Stimulated activated naive CD8-positive, alpha-beta T cell treated with anti-CD3 and anti-CD28 coated beads, Interleukin-15, amount 100 ng/mL, for 72 hours (primary cell): ENCODE measurements around the gene NEURL4.
A peak's percentile ranks its signal among the peaks of the same experiment; 100 is the strongest.
"Not testable (repeated sequence)": the region's sequence is repeated elsewhere in the genome, so short reads cannot be mapped to it uniquely, and the experiment has no call there.

ENCODE experiments used
- ATAC-seq: fragments of 150-1000 bp; cut with Tn5 transposase; 2 replicates; pipeline ENCODE4 v1.10.0; 2021; ENCODE audit warnings: mild to moderate bottlenecking, moderate library complexity
- DNase-seq, 2 donors: peaks; one replicate each; pipeline ENCODE4 v3.0.0; 2021 to 2022
- H3K27ac Mint-ChIP-seq, 2 donors: one replicate each; pipeline ENCODE4 v1.8.0; 2022; ENCODE audit warnings: mild to moderate bottlenecking in 2 of 2, mixed read lengths in 2 of 2, moderate library complexity in 2 of 2
- H3K27me3 Mint-ChIP-seq: one replicate; pipeline ENCODE4 v1.8.0; 2022; ENCODE audit warnings: mixed read lengths
- H3K4me1 Mint-ChIP-seq: one replicate; pipeline ENCODE4 v1.8.0; 2022; ENCODE audit warnings: mild to moderate bottlenecking, mixed read lengths
- H3K4me3 Mint-ChIP-seq, 2 donors: one replicate each; pipeline ENCODE4 v1.8.0; 2022; ENCODE audit warnings: mild to moderate bottlenecking in 2 of 2, mixed read lengths in 2 of 2, moderate library complexity in 1 of 2
- H3K9me3 Mint-ChIP-seq, 2 donors: one replicate each; pipeline ENCODE4 v1.8.0; 2022; ENCODE audit warnings: mixed read lengths in 2 of 2

NEURL4 gene

GRCh38 chr17:7328840-7329373 lies at the start of gene NEURL4:
TSS of gene NEURL4 (minus strand) at chr17:7329335. CDS start at chr17:7329312, 23 bp downstream.
- H3K4me1 Mint-ChIP-seq: peaks cover 81% of the 10 kb centered on the region
- H3K27me3 Mint-ChIP-seq: no peaks in the 10 kb centered on the region
- H3K27ac Mint-ChIP-seq: peak within 1 kb of the TSS; percentile 97 to 99
- peak within 1 kb of the TSS; percentile 86 to 97 for H3K4me3 Mint-ChIP-seq
- DNase-seq (no peak), ATAC-seq (peak; percentile 10)
- no peaks in the 10 kb centered on the region for H3K9me3 Mint-ChIP-seq

- ATAC-seq (no peak), DNase-seq (no peak)
- peaks cover 29% of the 10 kb centered on the region for H3K27me3 Mint-ChIP-seq
- peaks cover 4 to 6% of the 10 kb centered on the region in 2 donors for H3K9me3 Mint-ChIP-seq
- H3K4me1 Mint-ChIP-seq: no peaks in the 10 kb centered on the region
- H3K4me3 Mint-ChIP-seq: no peak overlapping the region
- no peak overlapping the region for H3K27ac Mint-ChIP-seq
Measured at GRCh38 chr17:7374353-7374752, 45.2 kb upstream of the NEURL4 start.

GRCh38 chr17:7370853-7371252 lies 41.7 kb upstream of the NEURL4 start:
- Mint-ChIP-seq H3K9me3 (no peaks in the 10 kb centered on the region), H3K27ac (no peak overlapping the region), H3K4me1 (no peaks in the 10 kb centered on the region), H3K27me3 (no peaks in the 10 kb centered on the region), H3K4me3 (no peak overlapping the region)
- DNase-seq: no peak
- no peak for ATAC-seq

GRCh38 chr17:7369825-7370224 lies 40.7 kb upstream of the NEURL4 start:
- Mint-ChIP-seq H3K27me3 (no peaks in the 10 kb centered on the region), H3K4me1 (no peaks in the 10 kb centered on the region), H3K4me3 (no peak overlapping the region), H3K27ac (no peak overlapping the region), H3K9me3 (no peaks in the 10 kb centered on the region)
- no peak for DNase-seq
- no peak for ATAC-seq

GRCh38 chr17:7368599-7368994 lies 39.5 kb upstream of the NEURL4 start:
- not testable (repeated sequence) for H3K4me3 Mint-ChIP-seq, H3K27ac Mint-ChIP-seq, ATAC-seq, H3K27me3 Mint-ChIP-seq, DNase-seq, H3K9me3 Mint-ChIP-seq, H3K4me1 Mint-ChIP-seq

GRCh38 chr17:7367918-7368598 lies 38.9 kb upstream of the NEURL4 start:
- DNase-seq: no peak
- no peaks in the 10 kb centered on the region for H3K4me1 Mint-ChIP-seq
- H3K4me3 Mint-ChIP-seq: no peak overlapping the region
- H3K27ac Mint-ChIP-seq: no peak overlapping the region
- H3K9me3 Mint-ChIP-seq: no peaks in the 10 kb centered on the region
- no peak for ATAC-seq
- no peaks in the 10 kb centered on the region for H3K27me3 Mint-ChIP-seq

GRCh38 chr17:7367083-7367482 lies 37.9 kb upstream of the NEURL4 start:
- Mint-ChIP-seq H3K27me3 (peaks cover 2% of the 10 kb centered on the region), H3K4me1 (peaks cover 1% of the 10 kb centered on the region), H3K27ac (no peak overlapping the region), H3K9me3 (no peaks in the 10 kb centered on the region), H3K4me3 (no peak overlapping the region)
- no peak for ATAC-seq
- no peak for DNase-seq

GRCh38 chr17:7365963-7366362 lies 36.8 kb upstream of the NEURL4 start:
- H3K27me3 Mint-ChIP-seq, H3K9me3 Mint-ChIP-seq, H3K27ac Mint-ChIP-seq, H3K4me3 Mint-ChIP-seq, DNase-seq, ATAC-seq, H3K4me1 Mint-ChIP-seq: not testable (repeated sequence)

GRCh38 chr17:7363311-7363710 lies 34.2 kb upstream of the NEURL4 start:
- no peak overlapping the region for H3K4me3 Mint-ChIP-seq
- H3K27ac Mint-ChIP-seq: no peak overlapping the region
- DNase-seq: no peak
- no peaks in the 10 kb centered on the region for H3K9me3 Mint-ChIP-seq
- H3K27me3 Mint-ChIP-seq: peaks cover 8% of the 10 kb centered on the region
- ATAC-seq: no peak
- H3K4me1 Mint-ChIP-seq: peaks cover 7% of the 10 kb centered on the region

- no peak overlapping the region for H3K4me3 Mint-ChIP-seq
- H3K9me3 Mint-ChIP-seq: no peaks in the 10 kb centered on the region
- no peak for DNase-seq
- peaks cover 8% of the 10 kb centered on the region for H3K27me3 Mint-ChIP-seq
- peaks cover 7% of the 10 kb centered on the region for H3K4me1 Mint-ChIP-seq
- ATAC-seq: no peak
- no peak overlapping the region for H3K27ac Mint-ChIP-seq
Measured at GRCh38 chr17:7361906-7362305, 32.8 kb upstream of the NEURL4 start.

GRCh38 chr17:7357381-7357780 lies 28.2 kb upstream of the NEURL4 start:
- peaks cover 8% of the 10 kb centered on the region for H3K27me3 Mint-ChIP-seq
- peak overlapping the region in 1 of 2 donors; percentile 72 for H3K27ac Mint-ChIP-seq
- peaks cover 44% of the 10 kb centered on the region for H3K4me1 Mint-ChIP-seq
- no peaks in the 10 kb centered on the region for H3K9me3 Mint-ChIP-seq
- no peak overlapping the region for H3K4me3 Mint-ChIP-seq
- no peak for DNase-seq
- no peak for ATAC-seq

GRCh38 chr17:7356756-7357155 lies 27.6 kb upstream of the NEURL4 start:
- Mint-ChIP-seq H3K9me3 (no peaks in the 10 kb centered on the region), H3K4me1 (peaks cover 41% of the 10 kb centered on the region), H3K4me3 (peak overlapping the region in 1 of 2 donors; percentile 18), H3K27me3 (peaks cover 3% of the 10 kb centered on the region), H3K27ac (no peak overlapping the region)
- ATAC-seq (no peak), DNase-seq (no peak)

GRCh38 chr17:7356072-7356549 lies 27.0 kb upstream of the NEURL4 start:
- no peaks in the 10 kb centered on the region for H3K9me3 Mint-ChIP-seq

GRCh38 chr17:7355573-7355972 lies 26.4 kb upstream of the NEURL4 start:
- H3K27me3 Mint-ChIP-seq: no peaks in the 10 kb centered on the region
- H3K4me3 Mint-ChIP-seq: no peak overlapping the region
- H3K4me1 Mint-ChIP-seq: peaks cover 49% of the 10 kb centered on the region
- no peaks in the 10 kb centered on the region for H3K9me3 Mint-ChIP-seq
- no peak for ATAC-seq
- no peak for DNase-seq
- H3K27ac Mint-ChIP-seq: no peak overlapping the region

More at GRCh38 chr17:7356072-7356549, 27.0 kb upstream of the NEURL4 start:
- peak; percentile 86 to 89 for DNase-seq
- no peaks in the 10 kb centered on the region for H3K27me3 Mint-ChIP-seq
- H3K4me1 Mint-ChIP-seq: peaks cover 44% of the 10 kb centered on the region
- peak overlapping the region in 1 of 2 donors; percentile 18 for H3K4me3 Mint-ChIP-seq
- ATAC-seq: peak; percentile 80
- H3K27ac Mint-ChIP-seq: no peak overlapping the region

- Mint-ChIP-seq H3K4me3 (peak within 1 kb of the TSS; percentile 14 to 62), H3K9me3 (no peaks in the 10 kb centered on the region), H3K27ac (peak within 1 kb of the TSS; percentile 79 to 94), H3K27me3 (no peaks in the 10 kb centered on the region), H3K4me1 (peaks cover 55% of the 10 kb centered on the region)
- DNase-seq (no peak), ATAC-seq (no peak)
Measured at GRCh38 chr17:7355053-7355452, 25.9 kb upstream of the NEURL4 start, which contains the start of gene TMEM95. TSS of gene TMEM95 (plus strand) at chr17:7355156. CDS start at chr17:7355205, 49 bp downstream.

- Mint-ChIP-seq H3K9me3 (no peaks in the 10 kb centered on the region), H3K4me3 (peak overlapping the region; percentile 14 to 62), H3K27me3 (no peaks in the 10 kb centered on the region), H3K27ac (peak overlapping the region; percentile 79 to 94), H3K4me1 (peaks cover 62% of the 10 kb centered on the region)
- ATAC-seq (peak; percentile 13), DNase-seq (peak in 1 of 2 donors; percentile 47)
Measured at GRCh38 chr17:7354262-7354843, 25.2 kb upstream of the NEURL4 start.
